Measurements from ENCODE around the gene AASDH.
A peak's percentile ranks its signal among the peaks of the same experiment; 100 is the strongest.

AASDH gene

GRCh38 chr4:56314207-56314915 lies 72.9 kb downstream of the AASDH start:
- H3K4me3 Mint-ChIP-seq: no peak overlapping the region
- no peak for DNase-seq
- H3K27me3 Mint-ChIP-seq: no peaks in the 10 kb centered on the region
- no peak overlapping the region for H3K27ac Mint-ChIP-seq
- no peak for ATAC-seq
- H3K9me3 Mint-ChIP-seq: peaks cover 0 to 6% of the 10 kb centered on the region in 2 donors
- no peaks in the 10 kb centered on the region for H3K4me1 Mint-ChIP-seq

- Mint-ChIP-seq H3K27me3 (no peaks in the 10 kb centered on the region), H3K9me3 (peaks cover 0 to 6% of the 10 kb centered on the region in 2 donors), H3K27ac (no peak overlapping the region), H3K4me3 (no peak overlapping the region), H3K4me1 (no peaks in the 10 kb centered on the region)
- no peak for ATAC-seq
- DNase-seq: no peak
These were observed 74.2 kb downstream of the AASDH start for GRCh38 chr4:56313132-56313531.

DNA sequence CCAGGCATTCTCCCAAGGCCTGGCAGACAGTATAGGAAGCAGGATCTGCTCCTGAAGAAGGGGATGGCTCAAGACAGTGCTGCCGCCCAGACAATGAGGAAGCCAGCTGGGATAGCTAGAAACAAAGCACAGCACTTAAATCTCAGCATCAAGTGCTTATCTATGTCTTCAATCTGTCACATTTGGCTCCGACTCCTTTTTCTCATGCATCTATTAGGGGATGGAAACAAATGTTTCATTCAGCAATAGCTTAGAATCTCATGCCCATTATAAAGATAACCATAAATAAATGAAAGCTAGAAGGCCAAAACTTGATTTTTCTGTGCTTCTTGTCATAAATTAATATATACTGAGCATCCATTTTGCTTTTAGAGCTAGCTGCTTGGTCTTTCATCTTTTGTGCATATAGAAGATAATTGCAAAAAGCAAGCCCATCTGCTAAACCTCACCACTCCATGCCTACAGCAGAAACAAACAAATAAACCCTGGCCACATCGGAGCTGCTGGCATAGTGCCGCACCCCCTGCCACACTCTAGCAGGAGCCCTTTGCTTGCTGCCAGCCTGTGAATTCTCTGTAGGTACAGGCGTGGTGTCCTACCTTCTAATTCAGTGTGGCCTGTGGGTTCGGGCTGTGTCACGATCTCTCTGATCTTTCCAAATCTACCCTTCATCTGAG lies 75.9 kb downstream of the AASDH start:
- no peak for ATAC-seq
- H3K27ac Mint-ChIP-seq: no peak overlapping the region
- no peaks in the 10 kb centered on the region for H3K27me3 Mint-ChIP-seq
- DNase-seq: no peak
- no peak overlapping the region for H3K4me3 Mint-ChIP-seq
- H3K9me3 Mint-ChIP-seq: peaks cover 0 to 6% of the 10 kb centered on the region in 2 donors
- H3K4me1 Mint-ChIP-seq: no peaks in the 10 kb centered on the region

- ATAC-seq: no peak
- Mint-ChIP-seq H3K4me3 (no peak overlapping the region), H3K9me3 (peaks cover 0 to 6% of the 10 kb centered on the region in 2 donors)
These were observed 76.7 kb downstream of the AASDH start for GRCh38 chr4:56310401-56311125.

DNA sequence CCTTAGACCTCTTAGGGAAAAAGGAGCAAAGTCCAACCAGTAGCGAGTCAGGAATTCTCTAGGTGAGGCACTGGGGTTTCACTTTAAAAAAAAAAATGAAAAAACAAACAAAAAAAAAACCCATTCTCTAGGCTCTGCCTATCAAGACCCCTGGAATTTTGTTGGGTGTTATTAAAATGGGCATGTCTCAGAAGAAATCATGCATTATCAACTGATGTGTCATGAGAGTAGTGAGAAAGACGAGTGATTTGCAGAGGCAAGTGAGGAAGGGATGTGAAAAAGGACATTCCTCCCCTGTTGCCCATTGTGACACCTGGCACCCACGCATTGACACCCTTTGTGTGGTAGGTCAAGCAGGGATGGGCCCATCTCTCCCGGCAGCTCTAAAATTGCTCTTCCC lies 78.9 kb downstream of the AASDH start:
- H3K4me3 Mint-ChIP-seq: no peak overlapping the region
- no peak for DNase-seq
- no peak for ATAC-seq
- H3K27me3 Mint-ChIP-seq: no peaks in the 10 kb centered on the region
- no peaks in the 10 kb centered on the region for H3K4me1 Mint-ChIP-seq
- H3K9me3 Mint-ChIP-seq: no peaks in the 10 kb centered on the region
- H3K27ac Mint-ChIP-seq: no peak overlapping the region

More at GRCh38 chr4:56310401-56311125, 76.7 kb downstream of the AASDH start:
- DNase-seq: no peak
- no peak overlapping the region for H3K27ac Mint-ChIP-seq
- H3K4me1 Mint-ChIP-seq: no peaks in the 10 kb centered on the region
- H3K27me3 Mint-ChIP-seq: no peaks in the 10 kb centered on the region

DNA sequence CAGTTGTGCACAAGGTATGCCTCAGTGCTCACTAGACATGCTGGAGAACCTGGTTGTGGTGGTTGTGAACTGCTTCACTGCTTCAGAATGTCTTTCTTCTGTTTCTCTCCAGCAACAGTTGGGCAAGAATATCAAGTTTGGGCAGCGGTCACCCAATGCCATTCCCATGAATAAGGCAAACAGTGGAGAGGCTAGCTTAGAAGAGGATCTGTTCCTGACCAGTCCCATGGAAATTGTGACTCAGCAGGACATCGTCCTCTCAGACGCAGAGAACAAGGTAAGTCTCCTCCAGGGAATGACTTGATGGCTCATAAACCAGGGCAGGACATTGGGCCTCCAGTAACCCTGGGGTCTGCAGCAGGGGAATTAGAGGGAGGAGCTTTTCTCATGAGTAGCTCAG lies 79.9 kb downstream of the AASDH start:
- Mint-ChIP-seq H3K4me1 (no peaks in the 10 kb centered on the region), H3K9me3 (no peaks in the 10 kb centered on the region), H3K27me3 (no peaks in the 10 kb centered on the region), H3K4me3 (no peak overlapping the region), H3K27ac (peak overlapping the region in 1 of 2 donors; percentile 8)
- no peak for DNase-seq
- no peak for ATAC-seq

- Mint-ChIP-seq H3K4me1 (peaks cover 7% of the 10 kb centered on the region), H3K9me3 (no peaks in the 10 kb centered on the region), H3K27me3 (peaks cover 11% of the 10 kb centered on the region), H3K4me3 (no peak overlapping the region), H3K27ac (peak overlapping the region in 1 of 2 donors; percentile 10)
- no peak for DNase-seq
- ATAC-seq: no peak
These were observed 81.9 kb downstream of the AASDH start for GRCh38 chr4:56305390-56305789.

- H3K9me3 Mint-ChIP-seq: no peaks in the 10 kb centered on the region
- peaks cover 7% of the 10 kb centered on the region for H3K4me1 Mint-ChIP-seq
- DNase-seq: no peak
- H3K27me3 Mint-ChIP-seq: peaks cover 19% of the 10 kb centered on the region
- H3K27ac Mint-ChIP-seq: peak overlapping the region in 1 of 2 donors; percentile 1
- ATAC-seq: no peak
- H3K4me3 Mint-ChIP-seq: no peak overlapping the region
These were observed 83.4 kb downstream of the AASDH start for GRCh38 chr4:56303921-56304320.

DNA sequence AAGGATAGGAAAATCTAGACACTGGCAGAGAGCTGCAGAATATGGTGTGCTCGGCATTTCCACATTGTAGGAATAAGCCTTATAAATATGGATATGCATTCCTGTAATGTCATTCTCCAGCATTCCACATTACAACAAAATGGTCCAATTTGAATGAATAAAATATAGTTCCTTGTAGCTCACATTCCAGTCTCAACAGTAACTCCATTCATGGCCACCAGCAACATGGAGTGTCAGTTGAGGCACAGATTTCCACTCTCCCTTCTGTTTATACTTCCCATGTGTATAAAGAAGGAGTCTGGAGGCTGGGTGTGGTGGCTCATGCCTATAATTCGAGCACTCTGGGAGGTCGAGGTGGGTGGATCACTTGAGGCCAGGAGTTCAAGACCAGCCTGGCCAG lies 84.5 kb downstream of the AASDH start:
- no peak overlapping the region for H3K27ac Mint-ChIP-seq
- peaks cover 19% of the 10 kb centered on the region for H3K27me3 Mint-ChIP-seq
- DNase-seq (no peak), ATAC-seq (no peak)
- no peaks in the 10 kb centered on the region for H3K9me3 Mint-ChIP-seq
- peaks cover 7% of the 10 kb centered on the region for H3K4me1 Mint-ChIP-seq
- H3K4me3 Mint-ChIP-seq: no peak overlapping the region

DNA sequence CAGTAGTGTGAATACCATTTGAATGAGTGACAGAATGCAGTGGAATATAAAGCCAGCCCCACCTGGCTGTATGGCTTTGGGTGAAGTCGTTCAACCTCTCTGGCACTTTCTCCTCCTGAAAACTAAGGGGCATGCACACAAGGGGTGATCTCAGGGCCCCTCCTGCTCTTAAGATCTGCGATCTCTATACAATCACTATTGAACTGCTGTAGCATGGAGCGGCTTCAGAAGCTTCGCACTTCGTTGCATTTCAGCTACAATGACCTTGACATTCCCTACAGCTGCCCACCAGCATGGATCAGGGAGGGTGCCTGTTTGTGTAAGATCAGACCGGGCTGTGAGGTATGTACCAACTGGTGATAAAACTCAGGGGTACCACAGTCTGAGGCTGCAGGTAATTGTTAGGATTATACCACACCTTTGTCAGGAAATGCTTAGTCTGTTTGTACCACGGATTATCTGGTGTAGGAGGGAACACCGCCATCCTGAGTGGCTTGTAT lies 85.2 kb downstream of the AASDH start:
- DNase-seq (no peak), ATAC-seq (no peak)
- no peak overlapping the region for H3K4me3 Mint-ChIP-seq
- H3K9me3 Mint-ChIP-seq: no peaks in the 10 kb centered on the region
- no peak overlapping the region for H3K27ac Mint-ChIP-seq
- H3K27me3 Mint-ChIP-seq: peaks cover 19% of the 10 kb centered on the region
- peaks cover 7% of the 10 kb centered on the region for H3K4me1 Mint-ChIP-seq

DNA sequence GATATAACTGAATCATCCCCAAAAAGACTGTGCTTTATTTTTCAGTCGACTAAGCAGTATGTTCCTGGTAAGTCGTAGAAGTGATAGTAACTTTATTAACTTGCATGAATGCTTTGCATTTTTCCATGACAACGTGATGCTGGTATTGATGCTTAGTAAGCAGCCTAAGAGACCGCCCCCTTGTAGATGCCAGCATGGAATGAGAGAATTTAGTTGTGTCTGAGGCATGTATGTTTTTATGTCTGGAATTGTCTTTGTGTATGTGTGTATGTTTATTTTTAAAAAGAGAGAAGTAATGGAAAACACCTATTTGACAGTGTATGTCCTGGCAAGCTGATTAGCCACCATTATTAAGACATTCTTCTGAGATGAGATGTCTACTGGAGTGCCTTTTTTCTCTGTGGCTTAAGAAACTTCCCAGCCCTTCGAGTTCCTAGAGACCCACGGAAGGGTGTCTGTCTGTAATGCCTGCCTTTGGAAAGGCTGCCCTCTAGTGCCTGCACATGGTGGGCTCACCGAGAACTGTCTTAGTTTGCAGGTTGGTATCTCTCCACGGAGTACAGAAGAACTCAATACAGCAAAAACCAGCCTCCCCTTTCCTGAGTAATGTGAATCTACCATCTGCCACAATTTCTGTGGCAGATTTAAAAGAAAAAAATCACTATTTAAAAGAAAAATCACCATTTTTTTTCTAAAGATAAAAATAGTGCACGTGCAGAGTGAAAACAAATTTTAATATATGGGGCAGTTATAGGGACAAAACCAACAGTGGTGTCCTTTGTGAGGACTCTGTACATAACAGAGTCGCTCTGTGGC lies 85.9 kb downstream of the AASDH start:
- ATAC-seq: peak; percentile 94
- peak overlapping the region in 1 of 2 donors; percentile 42 for H3K27ac Mint-ChIP-seq
- peaks cover 7% of the 10 kb centered on the region for H3K4me1 Mint-ChIP-seq
- H3K27me3 Mint-ChIP-seq: peaks cover 19% of the 10 kb centered on the region
- H3K4me3 Mint-ChIP-seq: no peak overlapping the region
- DNase-seq: peak; percentile 56 to 63
- no peaks in the 10 kb centered on the region for H3K9me3 Mint-ChIP-seq

GRCh38 chr4:56298236-56298635 lies 89.1 kb downstream of the AASDH start:
- Mint-ChIP-seq H3K27me3 (peaks cover 19% of the 10 kb centered on the region), H3K4me1 (peaks cover 7% of the 10 kb centered on the region), H3K9me3 (peaks cover 0 to 2% of the 10 kb centered on the region in 2 donors), H3K4me3 (no peak overlapping the region), H3K27ac (no peak overlapping the region)
- DNase-seq (no peak), ATAC-seq (no peak)

DNA sequence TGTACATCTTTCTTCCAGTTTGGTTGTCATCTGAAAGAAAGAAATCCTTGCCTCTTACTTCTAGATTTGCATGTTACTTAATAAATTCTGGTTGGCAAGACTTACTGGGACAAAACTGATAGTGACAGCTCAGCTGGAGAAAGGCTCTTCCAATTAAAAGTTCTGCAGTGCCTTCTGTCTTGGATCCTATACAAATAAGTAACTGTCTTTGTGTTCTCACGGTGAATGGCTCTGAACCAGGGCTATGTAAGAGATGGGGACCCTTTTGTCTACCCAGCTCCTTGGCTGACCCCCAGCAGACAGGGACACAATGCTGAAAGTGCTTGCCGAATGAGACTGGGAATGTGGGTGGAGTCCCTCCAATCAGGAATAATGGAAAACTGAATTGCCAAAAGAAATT lies 89.5 kb downstream of the AASDH start:
- peaks cover 7% of the 10 kb centered on the region for H3K4me1 Mint-ChIP-seq
- DNase-seq (no peak), ATAC-seq (no peak)
- H3K9me3 Mint-ChIP-seq: peaks cover 4 to 7% of the 10 kb centered on the region in 2 donors
- no peak overlapping the region for H3K4me3 Mint-ChIP-seq
- H3K27me3 Mint-ChIP-seq: peaks cover 19% of the 10 kb centered on the region
- peak overlapping the region in 1 of 2 donors; percentile 87 for H3K27ac Mint-ChIP-seq

- no peak for ATAC-seq
- Mint-ChIP-seq H3K9me3 (peaks cover 4 to 8% of the 10 kb centered on the region in 2 donors), H3K4me1 (peaks cover 6% of the 10 kb centered on the region), H3K27ac (no peak overlapping the region), H3K27me3 (peaks cover 15% of the 10 kb centered on the region), H3K4me3 (no peak overlapping the region)
- DNase-seq: no peak
These were observed 90.8 kb downstream of the AASDH start for GRCh38 chr4:56296526-56296925.

DNA sequence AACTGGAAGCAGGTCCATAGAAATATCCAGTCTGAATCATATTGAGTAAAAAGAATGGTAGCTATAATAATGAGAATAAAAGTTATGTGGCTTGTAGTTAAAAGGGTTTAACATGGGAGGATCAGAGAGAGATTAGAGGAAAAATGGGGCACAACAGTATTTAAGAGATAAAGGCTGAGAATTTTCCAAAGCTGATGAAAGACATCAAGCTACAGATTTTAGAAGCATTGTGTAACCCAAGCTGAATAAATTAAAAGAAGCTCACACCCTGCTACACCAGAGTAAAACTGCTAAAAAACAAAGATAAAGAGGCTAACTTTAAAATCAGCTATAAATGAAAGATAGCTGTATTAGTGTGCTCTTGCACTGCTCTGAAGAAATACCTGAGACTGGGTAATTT lies 94.2 kb downstream of the AASDH start:
- Mint-ChIP-seq H3K9me3 (peaks cover 4 to 8% of the 10 kb centered on the region in 2 donors), H3K4me3 (no peak overlapping the region), H3K27me3 (no peaks in the 10 kb centered on the region), H3K27ac (no peak overlapping the region), H3K4me1 (peaks cover 10% of the 10 kb centered on the region)
- no peak for DNase-seq
- no peak for ATAC-seq

All from stimulated activated naive CD8-positive, alpha-beta T cell treated with anti-CD3 and anti-CD28 coated beads, Interleukin-15, amount 100 ng/mL, for 72 hours (primary cell).